H9 (cell line): Measurements from ENCODE around the gene METTL17. TPM values are rescaled to one million over a fixed set of nuclear protein-coding genes. Genes with fewer than 3 reads are reported as not detected.
"Not testable (repeated sequence)": the region's sequence is repeated elsewhere in the genome, so short reads cannot be mapped to it uniquely, and the experiment has no call there.

Experiments used
- DNase-seq: peaks from one replicate; pipeline ENCODE4 v3.0.0-alpha.2; 2017
- H2AFZ ChIP-seq: one replicate; pipeline ENCODE4 v1.6.1; 2013; ENCODE audit warnings: mild to moderate bottlenecking, low read length, control low read depth, moderate library complexity
- H2AK5ac ChIP-seq: 2 replicates; pipeline ENCODE4 v1.6.1; 2013; ENCODE audit warnings: low read length, control low read depth, mixed read lengths; ENCODE audit not compliant: insufficient read length
- H2BK120ac ChIP-seq: one replicate; pipeline ENCODE4 v1.6.1; 2013; ENCODE audit warnings: low read depth, mild to moderate bottlenecking, low read length, control low read depth, inconsistent platforms; ENCODE audit not compliant: poor library complexity, severe bottlenecking
- H2BK12ac ChIP-seq: 2 replicates; pipeline ENCODE4 v1.6.1; 2013; ENCODE audit warnings: low read length, control low read depth, mixed read lengths, low read depth; ENCODE audit not compliant: insufficient read length
- H2BK15ac ChIP-seq: 2 replicates; pipeline ENCODE4 v1.6.1; 2013; ENCODE audit warnings: low read depth, low read length, control low read depth
- H2BK20ac ChIP-seq: one replicate; pipeline ENCODE4 v1.6.1; 2013; ENCODE audit warnings: low read depth, mild to moderate bottlenecking, low read length, control low read depth, inconsistent platforms; ENCODE audit not compliant: poor library complexity, severe bottlenecking
- H2BK5ac ChIP-seq: 2 replicates; pipeline ENCODE4 v1.6.1; 2013; ENCODE audit warnings: low read length, control low read depth, mixed read lengths; ENCODE audit not compliant: insufficient read length
- H3K14ac ChIP-seq: 2 replicates; pipeline ENCODE4 v1.6.1; 2013; ENCODE audit warnings: low read length, control low read depth; ENCODE audit not compliant: insufficient read depth
- H3K18ac ChIP-seq: 2 replicates; pipeline ENCODE4 v1.6.1; 2013; ENCODE audit warnings: low read depth, mild to moderate bottlenecking, mixed read lengths, low read length, control low read depth; ENCODE audit not compliant: insufficient read length
- H3K23ac ChIP-seq: 2 replicates; pipeline ENCODE4 v1.6.1; 2013; ENCODE audit warnings: low read length, control low read depth, mixed read lengths, low read depth; ENCODE audit not compliant: insufficient read length
- H3K23me2 ChIP-seq: 2 replicates; pipeline ENCODE4 v1.6.1; 2013; ENCODE audit warnings: low read depth, mild to moderate bottlenecking, mixed read lengths, low read length, control low read depth; ENCODE audit not compliant: insufficient read length, poor library complexity, severe bottlenecking
- H3K27ac ChIP-seq: 2 replicates; pipeline ENCODE4 v1.5.1; 2013; ENCODE audit warnings: low read length, control low read depth, mixed read lengths, low read depth; ENCODE audit not compliant: insufficient read length
- H3K27me3 ChIP-seq: 2 replicates; pipeline ENCODE4 v1.6.1; 2013; ENCODE audit warnings: low read length, control low read depth, inconsistent platforms; ENCODE audit not compliant: insufficient read depth
- H3K4ac ChIP-seq: 2 replicates; pipeline ENCODE4 v1.6.1; 2013; ENCODE audit warnings: low read depth, mild to moderate bottlenecking, control low read depth, inconsistent platforms, low read length, moderate library complexity
- H3K4me1 ChIP-seq: 2 replicates; pipeline ENCODE4 v1.6.1; 2013; ENCODE audit warnings: low read length, control low read depth, inconsistent platforms; ENCODE audit not compliant: insufficient read depth
- H3K4me2 ChIP-seq: 2 replicates; pipeline ENCODE4 v1.6.1; 2013; ENCODE audit warnings: low read length, control low read depth, mixed read lengths; ENCODE audit not compliant: insufficient read length, insufficient read depth
- H3K56ac ChIP-seq: 2 replicates; pipeline ENCODE4 v1.6.1; 2013; ENCODE audit warnings: low read depth, mild to moderate bottlenecking, mixed read lengths, low read length, control low read depth; ENCODE audit not compliant: insufficient read length
- H3K79me1 ChIP-seq: 2 replicates; pipeline ENCODE4 v1.6.1; 2013; ENCODE audit warnings: low read depth, mild to moderate bottlenecking, moderate library complexity, low read length, control low read depth, inconsistent platforms; ENCODE audit not compliant: insufficient read depth, poor library complexity, severe bottlenecking
- H3K79me2 ChIP-seq: 2 replicates; pipeline ENCODE4 v1.6.1; 2013; ENCODE audit warnings: low read length, control low read depth, inconsistent platforms; ENCODE audit not compliant: insufficient read depth
- H3K9ac ChIP-seq: 2 replicates; pipeline ENCODE4 v1.6.1; 2013; ENCODE audit warnings: low read length, control low read depth, mixed read lengths; ENCODE audit not compliant: insufficient read length; ENCODE audit errors: extremely low read depth
- H3K9me3 ChIP-seq: one replicate; pipeline ENCODE4 v1.6.1; 2013; ENCODE audit warnings: low read depth, low read length, inconsistent platforms; ENCODE audit not compliant: control insufficient read depth
- H3T11ph ChIP-seq: one replicate; pipeline ENCODE4 v1.6.1; 2013; ENCODE audit warnings: mild to moderate bottlenecking, low read length, control low read depth, inconsistent platforms
- H4K20me1 ChIP-seq: one replicate; pipeline ENCODE4 v1.6.1; 2013; ENCODE audit not compliant: control insufficient read depth, insufficient read length, insufficient read depth
- H4K5ac ChIP-seq: 2 replicates; pipeline ENCODE4 v1.6.1; 2013; ENCODE audit warnings: low read depth, mild to moderate bottlenecking, mixed read lengths, low read length, control low read depth; ENCODE audit not compliant: insufficient read length
- H4K8ac ChIP-seq: replicated peaks from 2 replicates; pipeline ENCODE4 v1.6.1; 2013; ENCODE audit warnings: low read length, control low read depth, mixed read lengths, low read depth; ENCODE audit not compliant: insufficient read length
- H4K91ac ChIP-seq: 2 replicates; pipeline ENCODE4 v1.6.1; 2013; ENCODE audit warnings: low read depth, mild to moderate bottlenecking, moderate library complexity, mixed read lengths, low read length, control low read depth; ENCODE audit not compliant: insufficient read length
- H3K27ac Mint-ChIP-seq, 3 experiments: 2 replicates in 2 of 3; 3 replicates in 1 of 3; pipeline ENCODE4 v1.8.0; 2020 to 2021; ENCODE audit warnings: mixed read lengths in 3 of 3, mild to moderate bottlenecking in 1 of 3, moderate library complexity in 1 of 3
- H3K27me3 Mint-ChIP-seq: 2 replicates; pipeline ENCODE4 v1.8.0; 2021; ENCODE audit warnings: low read depth, mild to moderate bottlenecking, moderate library complexity, mixed read lengths
- H3K36me3 Mint-ChIP-seq, 3 experiments: 2 replicates in 2 of 3; 3 replicates in 1 of 3; pipeline ENCODE4 v1.8.0; 2020 to 2021; ENCODE audit warnings: low read depth in 3 of 3, mixed read lengths in 3 of 3; ENCODE audit not compliant: insufficient read depth in 1 of 3
- H3K4me1 Mint-ChIP-seq, 2 experiments: 2 replicates each; pipeline ENCODE4 v1.8.0; 2020; ENCODE audit warnings: mixed read lengths in 2 of 2
- H3K4me3 Mint-ChIP-seq, 2 experiments: 2 replicates in 1 of 2; 3 replicates in 1 of 2; pipeline ENCODE4 v1.8.0; 2020 to 2021; ENCODE audit warnings: mild to moderate bottlenecking in 2 of 2, mixed read lengths in 2 of 2, moderate library complexity in 1 of 2
- H3K9me3 Mint-ChIP-seq, 2 experiments: 2 replicates in 1 of 2; 3 replicates in 1 of 2; pipeline ENCODE4 v1.8.0; 2020; ENCODE audit warnings: mild to moderate bottlenecking in 2 of 2, mixed read lengths in 2 of 2, moderate library complexity in 1 of 2
- WGBS: extraction: QIAGEN DNeasy Blood & Tissue Kit; methylation state at CpG from one replicate; pipeline ENCODE4 v1.1.7; 2013; ENCODE audit warnings: missing lambda C conversion rate, low lambda C conversion rate, mixed read lengths; ENCODE audit not compliant: insufficient read length; ENCODE audit errors: extremely low coverage; 5-methylcytosine and 5-hydroxymethylcytosine counted together
- total RNA-seq: library from RNA; stranded (reverse); gene quantifications from 2 replicates; pipeline ENCODE4 v1.2.1, GENCODE V29; 2021

Gene METTL17
- total RNA-seq, 1 experiment from 2014 or later, result 81.4 TPM

GRCh38 chr14:20955538-20955873 is 34.3 kb upstream of the METTL17 start:
- H2BK20ac ChIP-seq, H3K4me2 ChIP-seq, H3K14ac ChIP-seq, H2BK120ac ChIP-seq, H3K23ac ChIP-seq, H3K4me1 ChIP-seq, H4K91ac ChIP-seq, H3K56ac ChIP-seq, H3K79me1 ChIP-seq, H3K18ac ChIP-seq, H3K9ac ChIP-seq, H3K27ac ChIP-seq, H3K23me2 ChIP-seq, H4K20me1 ChIP-seq, H3K27me3 ChIP-seq, H2AFZ ChIP-seq, H2AK5ac ChIP-seq, H2BK12ac ChIP-seq, H4K8ac ChIP-seq, H3K9me3 ChIP-seq, H3K4me1 Mint-ChIP-seq, H3K4me3 Mint-ChIP-seq, H3K27ac Mint-ChIP-seq, H4K5ac ChIP-seq, H3K4ac ChIP-seq, H3T11ph ChIP-seq, H3K36me3 Mint-ChIP-seq, DNase-seq, H2BK15ac ChIP-seq, H2BK5ac ChIP-seq, H3K79me2 ChIP-seq, H3K9me3 Mint-ChIP-seq: not testable (repeated sequence)
- no CpG with 5 or more reads among the region's 5 CpGs for WGBS
- peaks cover 19% of the 10 kb centered on the region for H3K27me3 Mint-ChIP-seq
